CD14-positive monocyte (primary cell): ENCODE data around the gene IL3. TPM values are rescaled to one million over a fixed set of nuclear protein-coding genes. Genes with fewer than 3 reads are reported as not detected.

ENCODE experiments used
- DNase-seq, 3 donors: peaks; one replicate each; pipeline ENCODE4 v3.0.0-alpha.2; 2011 to 2022
- H2AFZ ChIP-seq: 2 replicates; pipeline ENCODE4 v1.6.0; 2012; ENCODE audit warnings: mild to moderate bottlenecking, low read depth, low read length, inconsistent platforms; ENCODE audit not compliant: insufficient read depth, poor library complexity, severe bottlenecking
- H3K27ac ChIP-seq, 2 donors: 1 replicate in 1 of 2; 2 replicates in 1 of 2; pipeline ENCODE4 v1.5.1; 2012 to 2013; ENCODE audit warnings: low read length in 2 of 2, control low read depth in 1 of 2, inconsistent platforms in 1 of 2, low read depth in 1 of 2, mild to moderate bottlenecking in 1 of 2
- H3K27me3 ChIP-seq, 2 donors: one replicate each; pipeline versions ENCODE4 v1.6.0 to v1.6.1; 2011 to 2013; ENCODE audit warnings: low read length in 2 of 2; ENCODE audit not compliant: control insufficient read depth in 2 of 2, insufficient read depth in 2 of 2
- H3K36me3 ChIP-seq, 2 donors: replicated peaks in 1 of 2; 1 replicate in 1 of 2; 2 replicates in 1 of 2; pipeline versions ENCODE4 v1.5.1 to v1.6.1; 2012 to 2013; ENCODE audit warnings: low read length in 2 of 2, control low read depth in 1 of 2, inconsistent platforms in 1 of 2, mild to moderate bottlenecking in 1 of 2; ENCODE audit not compliant: insufficient read depth in 2 of 2, control insufficient read depth in 1 of 2
- H3K4me1 ChIP-seq, 2 donors: 1 replicate in 1 of 2; 2 replicates in 1 of 2; pipeline versions ENCODE4 v1.5.1 to v1.6.1; 2012 to 2013; ENCODE audit warnings: low read length in 2 of 2, control low read depth in 1 of 2, inconsistent platforms in 1 of 2, mild to moderate bottlenecking in 1 of 2, moderate library complexity in 1 of 2; ENCODE audit not compliant: insufficient read depth in 2 of 2, control insufficient read depth in 1 of 2
- H3K4me2 ChIP-seq: replicated peaks from 2 replicates; pipeline ENCODE3; 2012; ENCODE audit warnings: low read length, moderate library complexity, mild to moderate bottlenecking; ENCODE audit not compliant: poor library complexity, severe bottlenecking; ENCODE audit errors: extremely low read depth
- H3K4me3 ChIP-seq, 3 experiments: fragments of 200-600 bp in 1 of 3; sonication (generic) in 1 of 3; replicated peaks in 1 of 3; 1 replicate in 2 of 3; 2 replicates in 1 of 3; pipeline ENCODE4 v1.5.1; 2011 to 2013; ENCODE audit warnings: low read length in 3 of 3, mild to moderate bottlenecking in 3 of 3, control low read depth in 2 of 3, low read depth in 2 of 3, inconsistent platforms in 1 of 3, moderate library complexity in 1 of 3
- H3K79me2 ChIP-seq: 2 replicates; pipeline ENCODE4 v1.6.0; 2012; ENCODE audit warnings: mild to moderate bottlenecking, control low read depth, inconsistent platforms, low read length, moderate library complexity; ENCODE audit not compliant: insufficient read depth
- H3K9ac ChIP-seq: 2 replicates; pipeline ENCODE4 v1.6.0; 2017; ENCODE audit warnings: low read length, mild to moderate bottlenecking; ENCODE audit not compliant: insufficient read depth, poor library complexity, severe bottlenecking
- H3K9me3 ChIP-seq, 2 donors: replicated peaks in 1 of 2; 1 replicate in 1 of 2; 2 replicates in 1 of 2; pipeline versions ENCODE4 v1.5.1 to v1.6.1; 2012 to 2013; ENCODE audit warnings: low read length in 2 of 2, control low read depth in 1 of 2; ENCODE audit not compliant: control insufficient read depth in 1 of 2, insufficient read depth in 1 of 2
- H4K20me1 ChIP-seq: 2 replicates; pipeline ENCODE4 v1.6.0; 2012; ENCODE audit warnings: mild to moderate bottlenecking, low read length, control low read depth, moderate library complexity; ENCODE audit not compliant: insufficient read depth
- H3K27ac Mint-ChIP-seq, 7 donors: one replicate each; pipeline ENCODE4 v1.8.0; 2020; ENCODE audit warnings: mild to moderate bottlenecking in 7 of 7, mixed read lengths in 7 of 7, moderate library complexity in 6 of 7, inconsistent platforms in 2 of 7
- H3K27me3 Mint-ChIP-seq, 3 donors: one replicate each; pipeline ENCODE4 v1.8.0; 2021 to 2022; ENCODE audit warnings: low read depth in 3 of 3, mild to moderate bottlenecking in 3 of 3, mixed read lengths in 3 of 3, moderate library complexity in 3 of 3, inconsistent platforms in 1 of 3
- H3K36me3 Mint-ChIP-seq, 2 donors: one replicate each; pipeline ENCODE4 v1.8.0; 2020; ENCODE audit warnings: mixed read lengths in 2 of 2, inconsistent platforms in 1 of 2, mild to moderate bottlenecking in 1 of 2
- H3K4me1 Mint-ChIP-seq: one replicate; pipeline ENCODE4 v1.8.0; 2020; ENCODE audit warnings: mild to moderate bottlenecking, mixed read lengths
- H3K4me3 Mint-ChIP-seq, 2 donors: one replicate each; pipeline ENCODE4 v1.8.0; 2020; ENCODE audit warnings: mild to moderate bottlenecking in 2 of 2, mixed read lengths in 2 of 2, moderate library complexity in 1 of 2
- H3K9me3 Mint-ChIP-seq, 7 donors: one replicate each; pipeline ENCODE4 v1.8.0; 2020 to 2022; ENCODE audit warnings: mixed read lengths in 7 of 7, mild to moderate bottlenecking in 6 of 7, moderate library complexity in 6 of 7, inconsistent platforms in 2 of 7
- CTCF ChIP-seq: fragments of 200-600 bp; IDR thresholded peaks from one replicate; pipeline ENCODE4 v1.8.0; 2022; ENCODE audit warnings: antibody characterized with exemption, mild to moderate bottlenecking
- WGBS: methylation state at CpG from one replicate; pipeline ENCODE4 v1.1.5; 2013; ENCODE audit warnings: missing lambda C conversion rate; ENCODE audit not compliant: insufficient coverage; 5-methylcytosine and 5-hydroxymethylcytosine counted together
- intact Hi-C, 2 donors: fragments of 100-400 bp; cut with micrococcal nuclease; formaldehyde crosslinking; loops; one replicate each; pipeline versions ENCODE4 v1.15.0 to v1.15.1; 2023
- polyA plus RNA-seq, 3 donors: library from polyadenylated mRNA; depleted of rRNA in 1 of 3; unstranded in 2 of 3; stranded (reverse) in 1 of 3; fragments of 300-500 nt in 2 of 3; fragments of >200 nt in 1 of 3; fragmentation: Illumina TruSeq in 2 of 3; gene quantifications; 1 replicate in 2 of 3; 2 replicates in 1 of 3; pipeline ENCODE4 v1.2.3, GENCODE V29; 2012 to 2021

Gene IL3
- polyA plus RNA-seq, 3 donors = not detected

DNA sequence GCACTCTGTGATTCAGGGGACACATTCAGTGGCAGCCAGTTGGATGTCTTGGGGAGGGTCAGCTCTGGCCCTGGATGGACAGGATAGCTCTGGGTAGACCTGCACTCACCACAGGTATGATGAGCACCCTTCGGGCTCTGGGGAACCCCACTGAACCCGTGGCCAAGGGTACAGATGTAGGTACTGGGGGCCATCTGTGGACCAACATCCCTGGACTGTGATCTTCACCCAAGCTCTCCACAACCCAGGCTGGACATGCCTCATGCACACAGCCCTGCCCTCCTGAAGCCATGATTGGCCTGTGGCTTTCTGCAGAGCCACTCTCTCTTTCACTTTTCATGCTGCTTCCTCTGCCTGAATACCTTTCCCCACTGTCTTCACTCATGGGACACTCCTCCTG, 33.4 kb upstream of the IL3 start:
- H3K9ac ChIP-seq = no peak overlapping the region
- WGBS = 94% methylated on average over 2 of the region's 2 CpGs
- no peak for DNase-seq
- peaks cover 0 to 10% (median 0%) of the 10 kb centered on the region in 7 donors for H3K9me3 Mint-ChIP-seq
- peaks cover 0 to 3% of the 10 kb centered on the region in 2 donors for H3K27me3 ChIP-seq
- H3K4me1 Mint-ChIP-seq = no peaks in the 10 kb centered on the region
- no peaks in the 10 kb centered on the region for H3K36me3 Mint-ChIP-seq
- H3K4me1 ChIP-seq = no peaks in the 10 kb centered on the region
- no peak overlapping the region for H2AFZ ChIP-seq
- no peak overlapping the region for H3K4me3 ChIP-seq
- no peak overlapping the region for H3K27ac ChIP-seq
- intact Hi-C loops = no loop called here
- H3K9me3 ChIP-seq = no peaks in the 10 kb centered on the region
- TF ChIP-seq CTCF = no peak
- no peak overlapping the region for H3K27ac Mint-ChIP-seq
- H3K36me3 ChIP-seq = no peaks in the 10 kb centered on the region
- no peak overlapping the region for H3K4me3 Mint-ChIP-seq
- H3K4me2 ChIP-seq = no peak overlapping the region
- no peaks in the 10 kb centered on the region for H4K20me1 ChIP-seq
- no peaks in the 10 kb centered on the region for H3K79me2 ChIP-seq
- H3K27me3 Mint-ChIP-seq = peaks cover 5 to 6% (median 5%) of the 10 kb centered on the region in 3 donors

GRCh38 chr5:132029609-132030330, 30.7 kb upstream of the IL3 start:
- H3K36me3 Mint-ChIP-seq = no peaks in the 10 kb centered on the region
- Histone ChIP-seq H3K4me3 (no peak overlapping the region), H3K36me3 (no peaks in the 10 kb centered on the region), H2AFZ (no peak overlapping the region), H4K20me1 (no peaks in the 10 kb centered on the region), H3K9me3 (no peaks in the 10 kb centered on the region), H3K27me3 (no peaks in the 10 kb centered on the region), H3K4me1 (no peaks in the 10 kb centered on the region), H3K27ac (no peak overlapping the region), H3K9ac (no peak overlapping the region), H3K4me2 (no peak overlapping the region), H3K79me2 (no peaks in the 10 kb centered on the region)
- no peak for TF ChIP-seq CTCF
- H3K27ac Mint-ChIP-seq = no peak overlapping the region
- H3K4me1 Mint-ChIP-seq = no peaks in the 10 kb centered on the region
- WGBS = 91% methylated on average over 3 of the region's 4 CpGs
- DNase-seq = no peak
- peaks cover 3 to 25% (median 8%) of the 10 kb centered on the region in 7 donors for H3K9me3 Mint-ChIP-seq
- intact Hi-C loops = no loop called here
- H3K27me3 Mint-ChIP-seq = peaks cover 2 to 6% (median 3%) of the 10 kb centered on the region in 3 donors
- no peak overlapping the region for H3K4me3 Mint-ChIP-seq
